Activated CD4-positive, CD25-positive, alpha-beta regulatory T cell treated with anti-CD3 and anti-CD28 coated beads, Interleukin-2, amount 50 U/mL, for 72 hours (primary cell): ENCODE data around the gene INSYN2B.

Experiments
- DNase-seq: peaks from one replicate; pipeline ENCODE4 v3.0.0; 2021

INSYN2B gene

DNA sequence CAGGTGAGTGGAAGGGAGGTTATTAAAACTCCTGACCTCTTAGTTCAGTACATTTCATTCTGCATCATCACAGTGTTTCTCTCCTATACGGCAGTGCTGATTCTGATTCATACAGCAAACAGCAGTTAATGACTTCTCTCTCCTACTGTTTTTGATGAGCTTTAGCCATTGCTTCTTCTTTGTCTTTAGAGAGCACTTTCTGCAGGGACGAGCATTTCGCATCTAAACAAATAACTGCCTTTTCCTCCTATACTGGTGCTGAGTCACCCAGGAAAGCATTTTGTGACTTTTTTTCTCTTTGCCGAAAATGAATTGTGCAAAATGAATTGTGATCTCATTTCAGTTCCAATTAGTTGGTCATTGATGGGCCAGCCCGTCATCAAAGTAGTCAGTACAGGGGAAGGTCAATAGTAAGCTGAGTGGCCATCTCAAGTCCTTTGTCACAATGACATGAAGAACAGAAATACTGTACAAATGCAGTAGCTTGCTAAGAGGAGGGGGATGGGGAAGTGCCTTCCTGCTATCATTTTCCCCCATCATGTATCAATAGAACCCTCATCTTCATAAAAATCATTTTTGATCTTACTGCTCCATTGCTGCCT, 98.5 kb downstream of the INSYN2B start:
- no peak for DNase-seq

DNA sequence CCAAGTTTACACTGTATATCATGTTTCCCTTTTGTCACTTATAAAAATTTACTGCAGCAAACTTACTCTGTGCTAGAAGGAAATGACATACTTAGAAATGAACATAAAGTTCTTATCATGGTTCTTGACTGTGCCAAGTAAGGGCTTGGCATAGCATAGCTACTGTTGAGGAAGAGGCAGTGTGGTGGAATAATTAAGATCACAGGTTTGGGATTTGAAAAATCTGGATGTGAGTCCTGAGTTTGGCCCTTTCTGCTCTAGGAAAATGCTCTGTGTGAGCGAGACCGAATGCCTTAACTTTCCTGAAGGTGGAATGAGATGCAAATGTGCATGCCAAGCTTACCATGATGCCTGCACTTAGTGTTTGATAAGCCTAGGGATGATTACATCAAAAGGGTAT, 99.5 kb downstream of the INSYN2B start:
- no peak for DNase-seq

DNA sequence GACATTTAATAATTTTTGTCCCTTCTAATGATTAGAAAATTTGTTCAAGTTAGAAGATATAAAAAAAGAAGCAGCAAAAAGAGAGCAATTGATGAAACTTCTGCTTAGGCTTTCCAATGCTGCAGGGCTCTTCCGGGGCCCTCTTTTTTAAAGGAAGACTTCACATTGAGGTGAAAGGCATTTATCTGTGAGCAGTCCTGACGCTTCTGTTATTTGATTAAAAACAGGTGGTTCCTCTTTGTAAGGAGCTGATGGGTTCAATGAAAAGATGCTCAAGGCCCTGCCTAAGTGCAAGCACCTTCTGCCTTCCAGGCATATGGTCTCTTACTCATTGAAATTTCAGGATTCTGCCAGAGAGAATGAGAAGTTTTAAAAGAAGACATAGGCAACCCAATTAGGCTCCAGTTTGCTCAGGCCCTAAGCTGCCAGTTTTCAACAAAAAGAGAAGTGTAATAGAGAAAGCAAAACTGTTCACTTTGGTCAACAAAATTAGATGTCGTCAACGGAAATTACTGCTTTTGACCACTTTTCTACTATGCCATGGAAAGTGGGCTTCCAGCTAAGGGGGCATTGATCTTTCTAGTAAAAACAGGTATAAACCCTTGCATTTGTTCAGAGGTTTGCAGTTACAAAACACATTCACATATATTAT, 100.2 kb downstream of the INSYN2B start:
- no peak for DNase-seq

GRCh38 chr5:169876386-169876785, 103.9 kb downstream of the INSYN2B start:
- no peak for DNase-seq

DNA sequence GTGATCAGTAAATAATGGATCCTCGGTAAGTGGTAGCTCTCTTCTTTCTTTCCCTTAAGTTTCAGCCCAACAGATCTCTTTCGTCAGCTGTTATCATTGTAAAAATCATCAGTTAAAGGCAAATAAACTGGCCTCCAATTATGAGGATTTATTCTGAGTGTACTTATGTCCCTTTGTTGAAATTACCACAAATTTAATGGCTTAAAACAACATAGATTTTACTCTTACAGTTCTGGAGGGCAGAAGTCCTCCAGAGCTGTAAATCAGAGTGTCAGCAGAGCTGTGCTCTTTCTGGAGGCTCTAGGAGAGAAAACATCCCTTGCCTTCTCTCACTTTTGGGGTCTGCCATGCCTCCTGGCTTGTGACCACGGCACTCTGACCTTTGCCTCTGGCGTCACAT, 104.6 kb downstream of the INSYN2B start:
- DNase-seq = no peak

- no peak for DNase-seq
Measured at GRCh38 chr5:169875091-169875728, 105.1 kb downstream of the INSYN2B start.

- no peak for DNase-seq
Measured at GRCh38 chr5:169874621-169875020, 105.7 kb downstream of the INSYN2B start.

- no peak for DNase-seq
Measured at GRCh38 chr5:169873642-169874041, 106.7 kb downstream of the INSYN2B start.

DNA sequence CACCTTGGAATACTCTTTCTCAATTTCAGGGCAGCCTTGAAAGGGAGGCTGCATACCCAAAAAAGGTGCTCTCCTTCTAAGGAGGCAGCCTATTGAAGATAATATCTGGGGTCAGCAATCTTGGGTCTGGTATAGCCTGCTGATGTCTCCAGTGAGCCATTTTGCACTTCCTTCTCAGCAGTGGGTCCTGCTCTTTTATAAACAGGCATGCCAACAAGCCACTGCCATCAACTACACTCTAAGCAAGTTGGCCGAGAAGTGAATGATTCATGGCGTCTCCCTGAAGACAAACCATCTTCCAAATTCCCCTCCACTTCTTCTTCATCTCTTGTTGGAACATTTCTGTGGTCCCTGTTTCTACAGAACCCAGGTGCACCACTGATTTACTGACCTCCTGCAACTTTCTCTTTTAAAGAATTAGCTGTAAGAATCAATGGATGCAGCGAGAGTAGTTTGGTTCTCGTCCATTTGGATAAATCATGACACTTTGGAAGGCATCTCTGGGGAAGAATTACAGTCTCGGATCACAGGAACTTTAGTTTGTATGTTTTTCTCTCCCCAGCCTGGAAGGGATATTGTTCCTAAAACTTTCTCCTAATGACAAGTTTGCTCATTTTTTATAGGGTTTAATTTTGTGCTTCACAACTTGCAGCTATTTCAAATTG, 108.3 kb downstream of the INSYN2B start:
- DNase-seq = no peak

- DNase-seq = no peak
Measured at GRCh38 chr5:169870211-169870610, 110.1 kb downstream of the INSYN2B start.

- no peak for DNase-seq
Measured at GRCh38 chr5:169869066-169869465, 111.2 kb downstream of the INSYN2B start.

GRCh38 chr5:169867347-169867746, 112.9 kb downstream of the INSYN2B start:
- DNase-seq = no peak

DNA sequence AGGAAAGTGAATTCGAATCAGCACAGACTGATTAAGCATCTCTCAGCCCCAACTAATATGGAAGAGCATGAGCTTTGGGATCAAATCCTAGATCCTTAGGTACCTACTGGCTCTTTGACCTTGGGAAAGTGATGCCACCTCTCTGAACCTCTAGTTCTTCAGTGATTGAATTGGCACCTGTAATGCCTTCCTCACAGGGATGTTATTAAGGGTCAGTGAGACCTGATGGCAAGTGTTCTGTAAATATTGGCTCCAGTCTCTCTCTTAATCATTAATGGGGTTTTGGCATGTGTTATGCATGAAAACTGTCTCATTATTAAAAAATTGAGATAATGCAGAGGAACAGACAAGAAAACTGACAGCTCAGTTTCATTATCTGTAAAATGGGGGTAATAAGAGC, 115.8 kb downstream of the INSYN2B start:
- no peak for DNase-seq

DNA sequence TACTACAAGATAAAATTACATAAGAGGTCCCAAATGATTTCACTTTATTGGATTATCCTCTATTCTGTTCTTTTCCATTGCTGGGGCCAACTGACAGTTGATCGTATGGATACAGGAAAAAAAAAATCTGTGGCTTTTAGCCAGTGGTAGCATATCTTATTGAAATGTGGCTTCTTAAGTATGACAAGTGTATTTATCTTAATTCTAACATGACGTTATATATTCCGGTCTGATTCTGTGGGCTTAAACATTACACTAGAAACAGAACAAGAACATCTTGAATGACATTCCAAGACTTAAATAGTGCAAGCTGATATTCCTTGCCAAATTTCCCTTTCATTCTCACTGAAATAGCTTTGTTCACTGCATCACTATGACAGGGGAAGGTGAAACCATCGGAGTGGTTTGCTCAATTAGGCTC, 117.9 kb downstream of the INSYN2B start:
- no peak for DNase-seq

- no peak for DNase-seq
Measured at GRCh38 chr5:169861934-169862333, 118.4 kb downstream of the INSYN2B start.

DNA sequence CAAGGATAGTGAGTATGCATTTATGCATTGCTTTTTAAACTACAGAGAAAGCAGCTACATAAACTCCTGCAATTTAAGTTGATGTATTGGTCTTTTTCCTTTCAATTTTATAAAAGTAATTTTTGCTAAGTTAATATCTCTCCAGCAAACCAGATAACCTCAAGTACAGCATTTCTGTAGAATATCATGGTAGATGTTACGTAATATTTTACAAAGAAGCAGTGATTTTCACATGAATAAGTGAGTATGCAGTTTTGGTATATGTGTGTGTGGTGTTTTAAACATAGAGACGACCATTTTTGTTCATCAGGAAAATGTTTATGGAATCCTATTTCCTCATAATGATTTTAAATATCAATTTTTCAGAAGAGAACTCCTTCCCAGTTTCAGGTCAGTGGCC, 118.9 kb downstream of the INSYN2B start:
- no peak for DNase-seq

DNA sequence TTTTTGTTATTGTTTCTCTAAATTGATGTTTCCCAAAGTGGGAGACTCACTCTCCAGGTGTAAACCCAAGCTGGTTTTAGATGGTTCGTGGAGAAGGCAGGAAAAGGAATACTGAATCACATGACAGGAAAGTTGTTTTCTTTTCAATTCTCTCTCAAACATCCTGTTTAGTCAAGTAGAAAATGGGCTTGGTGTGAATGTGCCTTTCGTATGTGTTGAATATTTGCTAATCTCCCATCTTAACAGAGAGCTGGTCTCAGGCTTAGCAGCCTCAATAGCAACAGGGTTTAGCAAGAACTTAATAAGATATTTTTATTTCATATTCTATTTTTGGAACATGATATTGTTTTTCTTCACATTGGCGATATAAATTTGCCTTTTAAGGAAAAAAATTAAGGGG, 119.7 kb downstream of the INSYN2B start:
- no peak for DNase-seq

GRCh38 chr5:169856571-169856970, 123.7 kb downstream of the INSYN2B start:
- no peak for DNase-seq

DNA sequence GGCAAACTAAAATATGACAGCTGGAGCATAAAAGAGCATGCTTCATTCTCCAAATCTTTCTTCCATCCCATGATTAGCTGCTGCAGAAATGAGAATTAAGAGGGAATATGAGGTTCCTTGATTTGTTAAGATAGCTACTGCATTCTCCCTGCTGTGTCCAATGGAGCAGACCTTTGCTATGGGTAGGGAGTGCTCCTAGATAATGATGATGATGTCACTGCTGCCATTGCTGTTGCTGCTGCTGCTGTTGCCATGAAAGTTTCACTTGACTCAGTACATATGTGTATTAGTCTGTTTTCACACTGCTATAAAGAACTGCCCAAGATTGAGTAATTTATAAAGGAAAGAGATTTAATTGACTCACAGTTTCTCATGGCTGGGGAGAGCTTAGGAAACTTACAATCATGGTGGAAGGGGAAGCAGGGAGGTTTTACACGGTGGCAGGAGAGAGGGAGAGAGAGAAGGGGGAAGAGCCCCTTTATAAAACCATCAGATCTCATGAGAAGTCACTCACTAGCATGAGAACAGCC, 128.9 kb downstream of the INSYN2B start:
- no peak for DNase-seq

DNA sequence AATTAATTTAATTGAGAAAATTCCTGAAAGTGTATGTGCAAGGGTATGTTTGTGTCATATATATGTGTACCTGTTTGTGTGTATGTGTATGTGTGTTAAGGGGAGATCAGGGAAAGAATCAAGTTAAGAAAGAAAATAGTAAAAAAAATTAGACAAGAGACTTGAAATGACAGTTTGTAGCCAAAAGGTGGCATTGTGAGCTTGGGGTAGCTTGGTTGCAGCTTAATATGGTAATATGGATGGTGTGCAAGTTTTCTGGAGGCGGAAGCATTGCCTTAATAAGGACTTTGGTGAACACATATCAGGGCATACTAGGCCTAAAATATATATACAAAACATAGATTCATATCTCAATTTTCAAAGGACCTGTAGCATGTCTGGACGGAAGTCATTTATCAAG, 129.9 kb downstream of the INSYN2B start:
- DNase-seq = no peak

GRCh38 chr5:169848792-169849191, 131.5 kb downstream of the INSYN2B start:
- no peak for DNase-seq

- no peak for DNase-seq
Measured at GRCh38 chr5:169848271-169848670, 132.0 kb downstream of the INSYN2B start.

GRCh38 chr5:169847519-169847918, 132.8 kb downstream of the INSYN2B start:
- no peak for DNase-seq

- no peak for DNase-seq
Measured at GRCh38 chr5:169842699-169843098, 137.6 kb downstream of the INSYN2B start.
